ACHN (cell line): Measurements from ENCODE around the gene STK39.

Source experiments
- DNase-seq: peaks from one replicate; pipeline ENCODE4 v3.0.0-alpha.2; 2015
- in situ Hi-C: cut with HindIII; loops from 2 replicates; pipeline ENCODE4 v1.10.0; 2017; ENCODE audit warnings: low sequenced_read_pairs, low pct_ligation_motif_present, low pct_unique_long_range_greater_than_20kb

The STK39 gene

GRCh38 chr2:167963899-167964649 is 283.3 kb downstream of the STK39 start:
- in situ Hi-C loops = no loop called here
- DNase-seq = no peak

GRCh38 chr2:167962436-167963226 is 284.8 kb downstream of the STK39 start:
- no peak for DNase-seq
- in situ Hi-C loops = no loop called here

DNA sequence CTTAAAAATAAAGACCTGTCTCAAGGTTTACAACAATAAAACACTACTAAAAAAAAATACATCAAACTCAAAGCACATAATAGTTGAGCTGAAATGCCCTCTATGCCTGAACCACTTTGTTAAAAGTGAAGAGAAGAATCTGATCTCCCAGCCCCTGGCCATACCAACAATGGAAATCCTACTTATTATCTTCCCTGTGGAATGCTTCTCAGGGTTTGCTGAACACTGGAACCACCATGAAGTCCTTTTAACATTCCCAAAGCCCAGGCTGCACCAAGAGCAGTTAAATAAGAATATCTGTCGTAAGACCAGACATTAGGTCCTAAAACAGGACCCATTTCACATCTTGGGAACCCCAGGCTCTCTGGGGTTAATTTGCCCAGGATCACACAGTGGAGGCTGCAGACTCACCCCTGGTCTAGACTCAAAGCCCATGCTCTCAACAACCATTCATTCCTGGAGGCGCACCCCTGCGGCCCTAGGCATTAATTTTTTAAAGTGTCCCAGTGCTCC is 285.8 kb downstream of the STK39 start:
- in situ Hi-C loops = no loop called here
- no peak for DNase-seq

GRCh38 chr2:167960089-167960747 is 287.2 kb downstream of the STK39 start:
- no peak for DNase-seq
- in situ Hi-C loops = no loop called here

DNA sequence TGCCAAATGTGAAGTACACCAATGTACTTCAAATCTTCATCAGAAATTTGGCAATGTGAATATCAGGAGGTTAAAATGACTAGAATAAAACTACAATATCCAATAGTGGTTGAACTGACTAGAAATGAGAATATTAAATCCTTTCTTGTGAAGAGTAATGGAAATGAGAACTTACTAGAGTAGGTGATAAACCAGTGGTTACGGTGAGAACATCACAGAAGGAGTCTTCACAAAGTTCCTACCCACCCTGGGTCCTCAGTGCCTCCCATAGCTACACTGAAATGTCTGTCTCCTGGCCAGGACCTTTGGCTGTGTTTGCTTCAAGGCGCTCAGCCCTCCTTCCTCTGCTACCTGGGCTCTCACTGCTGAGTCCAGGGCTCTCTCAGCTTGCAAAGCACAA is 289.7 kb downstream of the STK39 start:
- in situ Hi-C loops = no loop called here
- DNase-seq = no peak

- in situ Hi-C loops = no loop called here
- DNase-seq = no peak
These were observed 292.0 kb downstream of the STK39 start for GRCh38 chr2:167955264-167955906.

DNA sequence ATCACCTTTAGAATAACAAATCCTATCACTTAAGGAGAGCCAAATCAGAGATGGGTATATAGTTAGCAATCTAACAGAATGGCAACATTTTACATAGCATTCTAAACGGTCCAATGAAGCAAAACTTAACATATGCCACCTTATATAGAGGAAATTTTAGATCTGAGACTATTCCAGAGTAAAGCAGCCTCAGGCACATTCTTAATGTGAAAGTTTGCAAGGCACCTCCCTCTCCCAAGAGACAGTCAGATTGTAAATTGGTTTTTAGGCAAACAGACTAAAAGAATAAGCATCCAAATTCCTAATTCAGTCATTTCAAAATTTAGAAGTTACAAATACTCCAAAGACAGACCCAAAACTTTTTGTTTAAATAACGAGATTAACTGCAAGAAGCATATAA is 292.9 kb downstream of the STK39 start:
- no peak for DNase-seq
- in situ Hi-C loops = no loop called here

GRCh38 chr2:167953776-167954175 is 293.6 kb downstream of the STK39 start:
- DNase-seq = no peak
- in situ Hi-C loops = no loop called here

- DNase-seq = no peak
- in situ Hi-C loops = no loop called here
These were observed 296.8 kb downstream of the STK39 start for GRCh38 chr2:167950571-167950970.

- no peak for DNase-seq
- in situ Hi-C loops = no loop called here
These were observed 301.0 kb downstream of the STK39 start for GRCh38 chr2:167946441-167946841.

DNA sequence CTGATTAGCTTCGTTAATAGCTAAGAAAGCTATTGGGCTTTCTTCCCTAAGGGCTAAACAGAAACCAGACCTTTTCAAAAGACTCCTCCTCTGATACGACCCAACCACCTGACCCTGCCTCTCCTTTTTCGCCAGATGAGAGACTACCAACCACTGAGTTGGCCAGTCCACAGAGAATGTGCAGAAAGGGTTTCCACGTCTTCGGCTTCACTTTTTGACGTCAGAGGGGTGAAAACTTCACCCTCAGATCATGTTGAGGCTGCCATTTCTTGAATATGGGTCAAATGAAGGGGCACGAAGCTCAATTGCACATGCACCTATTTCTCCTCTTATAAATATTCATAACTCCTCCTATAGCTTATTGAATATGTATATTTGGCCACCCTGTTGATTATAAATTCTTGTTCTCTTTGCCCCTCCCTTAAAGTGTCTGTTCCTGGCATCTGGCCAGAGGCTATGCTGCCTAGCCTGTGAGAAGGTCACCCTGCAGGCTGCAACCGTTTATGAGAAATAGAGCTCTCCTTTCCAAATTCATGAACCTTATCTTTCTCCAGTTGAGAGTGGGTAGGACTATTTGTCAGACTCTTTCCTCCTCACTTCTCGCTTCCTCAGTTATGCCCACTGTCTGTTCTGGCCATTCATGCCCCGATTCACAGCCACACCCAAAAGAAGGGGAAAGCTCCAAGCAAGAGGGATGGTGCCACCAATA is 301.6 kb downstream of the STK39 start:
- DNase-seq = no peak
- in situ Hi-C loops = no loop called here

DNA sequence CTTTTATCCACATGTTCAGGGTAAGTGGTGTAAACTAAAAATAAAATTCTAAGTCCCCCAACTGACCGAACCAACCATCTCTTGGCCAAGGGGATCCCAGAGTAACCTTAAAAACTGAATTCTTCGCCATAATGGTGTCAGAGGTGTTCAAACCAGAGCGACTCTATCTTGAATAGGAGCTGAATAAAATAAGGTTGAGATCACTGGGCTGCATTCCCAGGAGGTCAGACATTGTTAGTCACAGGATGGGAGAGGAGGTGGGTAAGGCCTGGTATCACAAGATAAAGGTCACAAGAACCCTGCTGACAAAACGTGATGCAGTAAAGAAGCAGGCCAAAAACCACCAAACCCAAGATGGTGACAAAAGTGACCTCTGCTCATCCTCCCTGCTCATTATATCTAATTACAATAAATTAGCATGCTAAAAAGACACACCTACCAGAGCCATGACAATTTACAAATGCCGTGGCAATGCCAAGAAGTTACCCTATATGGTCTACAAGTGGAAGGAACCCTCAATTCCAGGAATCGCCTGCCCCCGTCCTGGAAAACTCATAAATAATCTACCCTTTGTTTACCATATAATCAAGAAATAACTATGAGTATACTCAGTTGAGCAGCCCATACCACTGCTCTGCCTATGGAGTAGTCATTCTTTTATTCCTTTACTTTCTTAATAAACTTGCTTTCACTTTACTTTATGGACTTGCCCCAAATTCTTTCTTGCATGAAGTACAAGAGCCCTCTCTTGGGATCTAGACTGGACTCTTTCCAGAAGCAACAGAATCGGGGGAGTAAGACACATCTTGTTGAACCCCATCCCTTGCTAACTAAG is 302.4 kb downstream of the STK39 start:
- DNase-seq = no peak
- in situ Hi-C loops = no loop called here

GRCh38 chr2:167943897-167944296 is 303.5 kb downstream of the STK39 start:
- DNase-seq = no peak

GRCh38 chr2:167943368-167943767 is 304.0 kb downstream of the STK39 start:
- in situ Hi-C loops = no loop called here
- DNase-seq = no peak

More at GRCh38 chr2:167943897-167944296, 303.5 kb downstream of the STK39 start:
- in situ Hi-C loops = no loop called here

- in situ Hi-C loops = no loop called here
These were observed 304.9 kb downstream of the STK39 start for GRCh38 chr2:167942366-167943081.

DNA sequence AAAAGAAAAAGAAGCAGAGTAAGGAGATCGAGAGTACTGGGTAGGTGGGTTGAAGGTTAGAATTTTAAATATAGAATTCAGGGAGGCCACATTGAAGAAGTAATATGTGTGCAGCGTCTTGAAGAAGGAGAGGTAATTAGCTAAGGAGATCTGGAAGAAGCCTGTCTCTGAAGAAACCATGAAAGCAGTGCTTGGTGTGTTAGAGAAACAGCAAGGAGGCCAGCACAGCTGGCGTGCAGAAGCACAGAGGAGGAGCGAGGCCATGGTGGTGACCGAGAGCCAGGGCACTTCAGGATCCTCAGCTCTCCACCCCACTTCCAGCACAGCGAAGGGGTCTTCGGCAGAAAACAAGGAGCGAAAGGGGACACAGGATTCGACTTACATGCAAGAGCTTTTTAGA is 305.8 kb downstream of the STK39 start:
- in situ Hi-C loops = no loop called here
- DNase-seq = no peak

More at GRCh38 chr2:167942366-167943081, 304.9 kb downstream of the STK39 start:
- no peak for DNase-seq
